ENCODE data around the gene NUP62.
"Not testable (repeated sequence)": the region's sequence is repeated elsewhere in the genome, so short reads cannot be mapped to it uniquely, and the experiment has no call there.

The NUP62 gene

GRCh38 chr19:49925486-49925885, 3.8 kb downstream of the NUP62 start:
- DNase-seq (ENCODE audit: low spot score) = no peak

GRCh38 chr19:49924881-49925210, 4.5 kb downstream of the NUP62 start:
- not testable (repeated sequence) for DNase-seq (ENCODE audit: low spot score)

GRCh38 chr19:49924004-49924880, 5.1 kb downstream of the NUP62 start:
- DNase-seq (ENCODE audit: low spot score) = peak; percentile 84

GRCh38 chr19:49923055-49924003, 6.0 kb downstream of the NUP62 start:
- DNase-seq (ENCODE audit: low spot score) = no peak

GRCh38 chr19:49921871-49922795, 7.2 kb downstream of the NUP62 start:
- DNase-seq (ENCODE audit: low spot score) = no peak

- no peak for DNase-seq (ENCODE audit: low spot score)
Observed at GRCh38 chr19:49920624-49921363, 8.5 kb downstream of the NUP62 start.

- DNase-seq (ENCODE audit: low spot score) = no peak
Observed at GRCh38 chr19:49918089-49918488, 11.2 kb downstream of the NUP62 start.

- no peak for DNase-seq (ENCODE audit: low spot score)
Observed at GRCh38 chr19:49916839-49917733, 12.2 kb downstream of the NUP62 start.

- no peak for DNase-seq (ENCODE audit: low spot score)
Observed at GRCh38 chr19:49915271-49915670, 14.0 kb downstream of the NUP62 start.

GRCh38 chr19:49913720-49914119, 15.6 kb downstream of the NUP62 start:
- no peak for DNase-seq (ENCODE audit: low spot score)

GRCh38 chr19:49912965-49913685, 16.2 kb downstream of the NUP62 start:
- no peak for DNase-seq (ENCODE audit: low spot score)

GRCh38 chr19:49911381-49912145, 17.7 kb downstream of the NUP62 start:
- no peak for DNase-seq (ENCODE audit: low spot score)

- DNase-seq (ENCODE audit: low spot score) = no peak
Observed at GRCh38 chr19:49910179-49910578, 19.1 kb downstream of the NUP62 start.

GRCh38 chr19:49908480-49909420, 20.6 kb downstream of the NUP62 start:
- DNase-seq (ENCODE audit: low spot score) = no peak

- no peak for DNase-seq (ENCODE audit: low spot score)
Observed at GRCh38 chr19:49907745-49908446, 21.4 kb downstream of the NUP62 start.

- DNase-seq (ENCODE audit: low spot score) = no peak
Observed at GRCh38 chr19:49906879-49907564, 22.3 kb downstream of the NUP62 start.

Data from NAMALWA (cell line).